ENCODE results near the gene PRPF19.

PRPF19 gene

DNA sequence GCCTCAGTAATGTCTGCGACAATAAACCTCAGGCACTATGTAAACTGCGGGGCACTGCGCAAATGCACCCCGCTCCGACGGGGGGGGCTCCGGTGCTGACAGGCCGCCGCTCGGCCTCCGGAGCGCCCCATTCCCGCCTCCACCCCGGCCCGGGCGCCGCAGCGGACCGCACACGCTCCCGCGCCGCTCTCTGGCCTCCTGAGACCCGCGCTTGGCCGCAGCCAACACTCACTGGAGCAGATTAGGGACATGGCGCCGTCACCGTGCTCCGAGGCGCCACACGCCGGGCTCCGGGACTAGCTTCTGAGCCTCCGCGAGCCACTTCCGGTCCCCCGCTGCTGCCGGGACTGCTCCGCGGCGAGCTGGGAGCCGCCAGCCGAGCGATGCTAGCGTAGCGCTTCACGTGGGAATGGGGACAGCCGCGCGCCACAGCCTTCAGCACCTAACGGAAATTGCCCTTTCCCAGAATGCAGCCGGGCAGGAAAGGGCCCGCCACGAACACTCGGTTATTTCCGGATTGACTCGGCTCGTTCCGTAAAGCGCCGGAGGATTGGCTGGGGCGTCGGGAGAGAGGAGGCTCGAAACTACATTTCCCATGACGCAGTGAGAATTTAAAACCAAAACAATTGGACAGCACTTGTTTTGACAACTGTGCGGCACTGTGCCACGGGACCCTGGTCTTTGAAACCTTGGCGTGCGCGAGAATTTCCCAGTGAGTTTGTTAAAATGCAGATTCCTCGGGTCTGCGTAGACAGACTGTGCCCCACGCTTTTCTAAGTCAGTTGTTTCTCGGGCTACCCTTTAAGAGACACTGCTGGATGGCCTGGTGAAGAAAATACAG lies at the start of gene PRPF19:
TSS of gene PRPF19 (minus strand) at position 454 of the 841 bp plus-strand sequence. CDS start at position 251, 203 bp downstream.
- FAIRE-seq: peak; percentile 93

DNA sequence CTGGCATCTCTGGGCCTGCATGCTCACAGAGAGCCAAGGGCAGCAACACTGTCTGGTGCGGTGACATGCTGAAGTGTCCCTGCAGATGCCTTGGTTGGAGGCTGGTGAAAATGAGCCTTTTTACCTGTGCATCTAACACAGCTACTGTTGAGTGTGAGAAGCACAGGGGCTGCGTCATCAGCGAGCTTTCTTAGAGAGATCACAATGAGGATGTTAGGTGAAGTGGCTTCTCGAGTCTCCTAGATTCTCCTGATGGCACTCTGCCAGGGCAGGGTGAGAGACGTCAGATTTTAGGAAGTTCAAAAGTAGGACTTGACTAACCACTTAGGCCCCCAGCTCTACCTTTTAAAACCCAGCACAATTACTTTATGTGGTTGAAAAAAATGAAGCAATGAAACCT lies 49.2 kb upstream of the PRPF19 start:
- DNase-seq (ENCODE audit: insufficient read length, low spot score) (no peak), FAIRE-seq (no peak)

More for the DNA sequence above, at the start of gene PRPF19:
- DNase-seq (ENCODE audit: insufficient read length, low spot score): peak; percentile 84

DNA sequence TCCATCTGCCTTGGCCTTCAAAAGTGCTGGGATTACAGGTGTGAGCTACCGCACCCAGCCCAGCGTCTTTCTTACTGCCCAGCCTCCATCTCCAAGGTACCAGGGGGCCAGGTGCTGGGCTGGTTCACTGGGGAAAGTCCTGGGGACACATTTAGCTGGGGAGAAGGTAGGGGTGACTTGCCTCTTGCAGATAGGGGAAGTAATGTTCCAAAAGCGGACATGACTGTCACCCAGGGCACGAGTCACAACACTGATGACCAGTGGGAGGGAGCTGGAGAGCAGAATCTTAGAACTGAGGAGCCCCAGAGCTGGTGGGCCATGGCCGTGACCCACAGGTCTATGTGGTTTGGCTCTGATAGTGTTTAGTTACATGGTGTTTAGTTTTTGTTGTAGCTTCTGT lies 48.0 kb upstream of the PRPF19 start:
- FAIRE-seq (no peak), DNase-seq (ENCODE audit: insufficient read length, low spot score) (no peak)

DNA sequence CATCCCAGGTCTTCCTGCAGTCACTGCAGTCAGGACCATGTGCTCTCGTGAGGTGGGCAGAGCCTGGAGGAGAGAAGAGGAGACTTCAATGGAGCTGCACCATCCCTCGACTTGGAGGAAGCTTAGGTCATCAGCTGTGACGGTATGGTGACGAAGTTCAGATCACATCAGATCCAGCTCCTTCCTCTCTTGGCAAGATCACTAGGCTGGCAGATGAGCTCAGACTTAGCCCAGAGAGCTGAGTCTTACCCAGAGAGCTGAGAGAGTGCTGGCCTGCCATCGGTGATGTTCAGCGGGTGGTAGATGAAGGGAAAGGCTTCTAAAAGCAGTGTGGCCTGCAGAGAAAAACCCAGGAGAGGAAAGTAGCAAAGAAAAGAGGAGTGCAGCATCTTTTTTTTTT lies 47.4 kb upstream of the PRPF19 start:
- FAIRE-seq: peak; percentile 35

DNA sequence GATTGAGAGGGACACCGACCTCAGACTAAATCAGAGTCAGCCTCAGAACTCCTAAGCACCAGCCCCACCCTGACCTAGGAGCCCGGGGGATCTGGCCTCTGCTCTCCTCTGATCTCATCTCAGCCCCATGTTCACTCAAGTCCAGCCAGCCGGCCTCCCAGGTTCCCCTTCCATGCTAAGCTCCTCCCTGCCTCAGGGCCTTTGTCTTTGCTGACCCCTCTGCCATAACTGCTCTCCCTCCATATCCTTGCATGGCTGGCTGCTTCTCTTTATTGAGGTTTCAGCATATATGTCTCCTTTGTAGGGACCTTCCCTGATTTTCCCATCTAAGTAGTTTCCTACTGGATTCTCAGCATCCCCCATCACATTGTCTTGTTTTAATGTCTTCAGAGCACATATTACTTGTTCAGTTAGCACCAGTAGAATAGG lies 46.4 kb upstream of the PRPF19 start:
- no peak for FAIRE-seq
- no peak for DNase-seq (ENCODE audit: insufficient read length, low spot score)

More for the DNA sequence above, 47.4 kb upstream of the PRPF19 start:
- no peak for DNase-seq (ENCODE audit: insufficient read length, low spot score)

DNA sequence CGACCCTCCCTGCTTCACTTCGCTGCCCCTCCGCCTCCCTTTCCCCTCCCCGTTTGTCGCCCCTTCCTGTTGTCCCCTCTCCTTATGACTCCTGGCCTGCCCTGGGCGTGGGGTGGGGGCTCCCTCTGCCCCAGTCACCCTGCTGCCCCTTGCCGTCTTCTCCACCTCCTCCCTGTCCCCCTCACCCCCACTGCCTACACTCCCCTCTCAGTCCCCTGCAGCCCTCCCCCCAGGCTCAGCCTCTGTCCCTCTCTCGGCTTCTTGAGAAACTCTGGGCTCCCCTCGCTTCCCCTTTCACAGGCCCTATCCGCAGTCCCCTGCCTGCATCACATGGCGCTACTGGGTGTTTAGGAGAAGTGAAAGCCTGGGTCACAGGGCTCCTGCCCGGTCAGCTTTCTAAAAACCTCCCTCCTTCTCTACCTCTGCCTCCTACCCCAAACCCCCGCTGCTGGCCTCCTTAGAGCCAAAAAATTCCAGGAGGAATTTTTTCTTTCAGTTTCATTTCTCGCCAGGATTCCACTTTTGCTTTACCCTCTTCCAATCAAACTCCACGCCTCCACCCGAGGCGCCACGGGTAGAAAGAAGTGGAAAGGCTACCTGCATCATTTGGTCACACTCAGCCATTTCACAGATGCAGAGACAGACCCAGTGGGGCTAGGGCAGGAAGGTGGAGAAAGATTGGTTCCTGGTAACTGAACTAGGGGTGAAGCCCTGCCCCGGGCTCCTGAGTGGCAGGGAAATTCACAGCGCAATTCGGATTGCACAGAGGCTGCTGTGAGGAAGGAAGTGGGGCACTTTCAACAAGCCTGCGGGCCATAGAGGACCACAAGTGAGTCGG lies 45.7 kb upstream of the PRPF19 start, which contains the start of gene SLC15A3:
TSS of gene SLC15A3 (minus strand) at position 273 of the 838 bp plus-strand sequence. CDS start 625 bp downstream, outside the sequence.
- FAIRE-seq (peak; percentile 100), DNase-seq (ENCODE audit: insufficient read length, low spot score) (peak; percentile 84)

DNA sequence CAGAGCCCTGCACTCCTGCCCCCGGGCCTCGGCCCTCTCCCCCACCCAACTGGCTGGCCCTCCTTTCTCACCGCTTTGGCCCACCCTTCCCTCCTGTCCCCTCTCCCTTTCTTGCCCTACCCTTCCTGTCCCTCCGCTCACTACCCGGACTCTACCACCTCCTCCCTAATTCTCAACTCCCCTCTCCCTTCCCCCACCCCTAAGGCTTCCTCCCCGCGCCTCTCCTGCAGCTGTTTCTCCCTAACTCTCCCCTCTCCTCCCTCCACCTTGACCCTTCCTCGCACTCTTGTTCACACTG lies 45.2 kb upstream of the PRPF19 start:
- DNase-seq (ENCODE audit: insufficient read length, low spot score): no peak
- FAIRE-seq: no peak

DNA sequence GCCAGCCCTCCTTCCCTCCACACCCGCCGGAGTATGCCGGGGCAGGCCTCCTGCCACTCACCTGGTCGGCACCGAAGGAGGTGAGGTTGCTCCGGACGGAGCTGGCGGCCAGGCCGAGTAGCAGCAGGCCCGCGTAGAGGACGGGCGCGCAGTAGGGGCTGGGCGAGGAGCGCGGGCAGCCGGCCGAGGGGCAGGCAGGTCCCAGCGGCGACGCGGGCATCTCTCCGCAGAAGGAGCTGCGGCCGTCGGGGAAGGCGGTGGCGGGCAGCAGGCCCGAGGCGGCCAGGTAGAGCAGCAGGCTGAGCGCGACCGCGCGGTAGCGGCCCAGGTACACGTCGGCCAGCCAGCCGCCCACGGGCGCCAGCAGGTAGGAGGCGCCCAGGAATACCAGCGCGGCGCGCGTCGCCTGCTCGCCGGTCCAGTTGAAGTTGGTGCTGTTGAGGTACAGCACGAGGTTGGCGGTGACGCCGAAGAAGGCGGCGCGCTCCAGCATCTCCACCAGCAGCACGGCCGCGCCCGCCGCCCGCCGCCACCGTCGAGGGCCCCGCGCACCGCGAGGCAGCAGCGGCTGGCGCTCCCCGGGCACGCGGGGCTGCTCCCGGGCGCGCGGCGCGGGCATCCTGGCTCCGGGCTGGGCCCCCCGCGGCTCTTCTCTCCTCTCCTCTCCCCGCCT lies 44.7 kb upstream of the PRPF19 start:
- no peak for FAIRE-seq
- DNase-seq (ENCODE audit: insufficient read length, low spot score): no peak

DNA sequence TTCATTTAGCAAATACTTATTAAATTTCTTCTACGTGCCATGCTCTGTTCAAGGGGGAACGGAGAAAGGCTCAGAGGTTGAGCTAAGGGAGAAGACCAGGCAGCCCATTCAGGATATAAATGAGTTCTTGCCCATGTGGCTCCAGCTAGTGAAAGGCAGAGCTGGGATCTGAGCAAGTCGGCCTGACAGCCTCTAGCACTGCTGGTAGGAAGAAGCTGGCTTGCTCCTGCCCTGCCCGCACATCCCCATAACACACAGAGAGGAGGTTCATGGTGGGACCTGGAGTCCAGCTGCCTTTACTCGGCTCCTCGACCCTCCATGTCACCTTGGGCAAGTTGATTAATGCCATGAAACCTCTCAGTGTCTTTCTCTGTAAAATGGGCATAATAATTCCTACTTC lies 43.6 kb upstream of the PRPF19 start:
- no peak for DNase-seq (ENCODE audit: insufficient read length, low spot score)
- FAIRE-seq: peak; percentile 66

DNA sequence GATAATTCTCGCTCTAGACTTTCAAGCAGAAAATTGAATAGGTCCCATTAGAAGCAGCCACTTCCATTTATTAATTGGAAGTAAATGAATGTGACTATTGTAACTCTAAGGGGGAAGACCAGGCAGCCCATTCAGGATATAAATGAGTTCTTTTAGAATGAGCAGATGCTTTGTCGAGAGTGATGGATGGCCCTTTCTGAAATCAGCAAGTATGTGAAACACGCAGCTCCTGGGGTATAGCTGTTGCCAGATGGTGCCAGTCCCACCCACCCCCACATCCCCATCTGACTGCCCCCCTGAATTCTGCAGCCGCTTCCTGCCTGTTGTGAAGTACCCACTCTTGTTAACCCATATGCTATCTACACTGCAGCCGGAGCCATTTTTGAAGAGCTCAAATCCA lies 41.9 kb upstream of the PRPF19 start:
- FAIRE-seq: no peak
- DNase-seq (ENCODE audit: insufficient read length, low spot score): no peak

DNA sequence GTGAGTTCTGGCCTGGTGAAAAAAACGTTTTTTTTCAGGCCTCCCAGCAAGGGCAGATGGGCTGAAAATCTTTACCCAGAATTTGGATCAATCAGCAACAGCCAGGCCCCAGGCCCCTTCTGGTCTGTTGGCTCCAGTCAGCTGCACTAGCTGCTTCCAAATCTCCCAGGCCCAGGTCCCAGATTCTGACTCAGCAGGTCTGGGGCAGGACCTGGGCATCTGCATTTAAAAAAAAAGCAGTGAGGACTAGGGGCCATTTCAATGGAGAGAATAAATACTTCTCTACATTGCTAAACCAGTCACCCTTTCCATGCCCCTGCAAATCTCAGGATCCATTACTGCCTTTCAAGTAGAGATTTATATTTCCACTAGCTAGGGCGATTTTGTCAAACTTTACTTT lies 41.3 kb upstream of the PRPF19 start:
- no peak for FAIRE-seq
- DNase-seq (ENCODE audit: insufficient read length, low spot score): no peak

DNA sequence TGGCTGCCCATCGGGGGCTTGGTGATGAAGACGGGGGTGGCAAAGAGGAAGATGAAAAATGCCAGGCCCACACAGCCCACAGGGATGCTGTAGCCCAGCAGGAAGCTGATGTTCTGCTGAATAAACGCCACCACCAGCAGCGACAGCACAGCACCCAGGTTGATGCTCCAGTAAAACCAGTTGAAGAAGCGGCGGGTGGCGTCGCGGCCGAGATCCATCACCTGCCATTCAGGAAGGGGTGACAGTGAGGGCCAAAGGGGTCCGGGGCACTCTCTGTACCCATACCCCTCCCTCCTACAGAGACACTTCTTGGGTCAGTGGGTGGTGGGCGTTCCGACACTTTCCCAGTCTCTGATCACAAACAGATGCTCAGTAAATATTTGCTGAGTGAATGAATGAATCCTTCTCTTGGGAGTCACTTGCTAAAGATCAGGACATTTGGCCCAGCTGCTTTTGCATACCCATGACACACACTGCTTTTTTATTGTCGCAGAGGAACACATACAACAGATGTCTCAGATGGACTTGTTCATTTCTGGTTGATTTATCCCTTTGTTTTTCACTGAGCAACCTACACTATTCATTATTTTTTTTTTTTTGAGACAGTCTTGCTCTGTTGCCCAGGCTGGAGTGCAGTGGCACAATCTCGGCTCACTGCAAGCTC lies 40.3 kb upstream of the PRPF19 start:
- DNase-seq (ENCODE audit: insufficient read length, low spot score) (no peak), FAIRE-seq (no peak)

DNA sequence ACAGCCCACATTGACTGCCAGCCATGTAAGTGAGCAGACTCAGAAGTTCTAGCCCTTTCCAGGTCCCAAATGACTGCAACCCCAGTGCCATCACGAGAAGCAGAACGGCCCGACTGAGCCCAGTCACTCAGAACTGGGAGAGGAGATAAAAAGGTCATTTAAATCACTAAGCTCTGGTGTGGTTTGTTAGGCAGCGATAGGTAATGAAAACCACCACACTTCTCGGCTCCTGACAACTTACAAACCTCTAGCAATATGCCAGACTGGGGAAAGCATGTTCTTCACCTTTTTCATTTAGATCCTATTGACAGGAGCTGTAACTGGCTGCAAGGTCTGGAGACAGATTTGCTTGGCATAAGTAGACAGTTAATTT lies 38.9 kb upstream of the PRPF19 start:
- FAIRE-seq (no peak), DNase-seq (ENCODE audit: insufficient read length, low spot score) (no peak)

DNA sequence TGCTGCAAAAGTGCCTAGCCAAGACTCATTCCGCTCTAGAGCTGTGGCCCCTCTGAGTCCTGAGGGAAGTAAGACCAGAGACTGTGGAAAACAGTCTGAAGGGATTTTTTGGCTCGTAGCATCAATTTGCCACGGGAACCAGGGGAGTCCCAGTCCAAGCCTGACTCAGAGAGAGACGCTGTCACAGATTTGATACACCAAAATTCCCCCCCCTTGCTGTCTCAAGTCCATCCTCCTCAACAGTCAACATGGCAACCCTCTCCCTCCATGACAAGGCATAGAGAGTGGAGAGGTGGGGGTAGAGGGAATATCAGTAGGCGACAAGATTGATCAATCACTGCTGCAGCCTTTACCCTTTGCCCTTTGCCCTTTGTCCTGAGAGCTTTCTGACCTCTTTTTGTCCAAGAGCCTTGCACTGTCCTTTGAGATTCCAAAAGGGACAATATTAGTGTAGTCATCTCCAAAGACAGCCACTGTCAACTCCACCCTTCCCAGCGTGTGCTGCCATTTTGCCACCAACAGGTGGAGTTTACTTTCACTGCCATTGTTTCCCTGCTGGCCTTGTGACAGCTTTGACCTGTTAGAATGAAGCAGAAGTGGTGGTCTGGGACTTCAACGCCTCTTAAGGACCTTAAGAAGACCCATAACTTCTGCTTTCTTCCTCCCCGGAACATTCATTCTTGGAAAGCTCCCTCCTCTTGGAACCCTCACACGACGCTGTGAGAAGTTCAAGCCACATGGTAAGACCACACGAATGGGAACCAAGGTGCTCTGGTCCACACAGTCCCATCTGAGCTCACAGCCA lies 38.3 kb upstream of the PRPF19 start:
- FAIRE-seq (no peak), DNase-seq (ENCODE audit: insufficient read length, low spot score) (no peak)

DNA sequence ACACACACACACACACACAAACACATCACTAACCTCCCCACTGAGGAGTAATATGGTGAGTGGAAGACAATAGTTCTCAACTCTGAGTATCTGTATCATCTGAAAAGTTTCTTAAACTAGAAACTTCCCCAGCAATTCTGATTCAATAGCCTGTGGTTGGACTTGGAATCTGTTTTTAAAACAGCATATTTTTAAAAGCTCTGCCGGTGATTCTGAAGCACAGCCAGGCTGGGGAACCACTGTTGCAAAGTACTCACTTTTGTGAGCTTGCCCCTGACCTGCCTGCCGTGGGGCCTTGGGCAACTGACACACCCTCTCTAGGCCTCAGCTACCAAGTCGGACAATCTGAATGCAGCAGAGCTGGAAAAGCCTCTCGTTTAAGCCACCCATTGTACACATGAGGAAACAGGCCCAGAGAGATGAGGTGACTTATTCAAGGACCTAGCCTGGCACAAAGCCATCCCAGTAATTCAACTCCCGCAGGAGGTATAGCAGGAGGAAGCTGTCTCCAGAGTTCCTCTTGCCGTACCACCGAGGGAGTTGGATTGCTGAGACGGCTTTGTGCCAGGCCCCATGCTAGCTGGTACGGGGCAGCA lies 36.7 kb upstream of the PRPF19 start:
- no peak for FAIRE-seq
- no peak for DNase-seq (ENCODE audit: insufficient read length, low spot score)

DNA sequence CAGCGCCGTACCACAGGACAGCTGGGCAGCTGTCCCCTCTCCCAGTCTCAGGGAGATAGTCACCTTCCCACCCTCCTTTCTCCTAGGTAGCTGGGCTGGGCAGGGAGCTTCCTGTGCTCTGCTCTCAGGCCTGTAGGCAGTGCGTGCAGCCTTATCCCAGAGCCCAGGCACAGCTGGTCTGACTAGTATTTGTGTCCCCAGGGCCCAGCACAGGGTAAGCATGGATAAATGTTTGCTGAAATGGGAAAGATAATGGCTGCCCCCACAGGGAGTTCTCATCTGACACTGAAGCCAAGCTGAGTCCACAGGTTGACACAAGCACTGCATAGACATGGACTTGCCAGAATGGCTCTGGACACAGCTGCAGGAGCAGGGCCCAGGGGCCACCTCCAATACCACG lies 35.8 kb upstream of the PRPF19 start:
- FAIRE-seq (no peak), DNase-seq (ENCODE audit: insufficient read length, low spot score) (no peak)

DNA sequence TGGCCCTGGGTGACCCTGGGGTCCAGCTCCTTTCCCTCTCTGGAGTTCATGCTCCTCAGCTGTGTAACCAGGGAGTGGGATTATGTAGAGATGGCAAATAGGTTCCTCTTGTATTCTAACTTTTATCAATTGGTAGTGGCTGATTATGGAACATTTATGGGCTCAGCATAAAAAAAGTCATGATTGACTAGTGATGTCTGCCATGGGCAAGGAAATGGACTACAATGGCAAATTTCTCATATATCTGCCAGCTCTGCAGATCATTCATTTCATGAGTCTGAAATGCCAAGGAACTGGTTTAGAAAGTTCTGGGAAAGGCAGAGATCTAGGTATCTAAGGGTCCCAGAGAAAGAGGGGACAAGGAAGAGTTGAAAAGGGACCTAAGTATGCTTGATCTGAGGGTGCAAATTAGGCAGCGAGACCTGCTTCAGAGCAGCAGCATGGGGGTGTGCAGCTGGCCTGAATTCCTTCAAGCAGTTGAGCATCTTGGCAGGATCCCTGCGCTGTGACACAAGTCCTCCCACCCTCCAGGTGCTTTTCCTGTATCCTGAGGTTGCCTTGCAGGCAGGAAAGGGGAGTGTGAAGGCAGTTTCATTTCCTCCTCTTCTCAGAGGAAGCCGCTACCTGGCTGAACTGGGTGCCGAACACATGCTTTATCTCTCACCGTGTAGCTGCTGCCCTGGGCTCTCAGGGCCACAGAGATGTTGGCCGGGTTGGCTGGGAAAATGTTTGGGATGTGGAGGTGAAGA lies 35.2 kb upstream of the PRPF19 start:
- no peak for DNase-seq (ENCODE audit: insufficient read length, low spot score)
- no peak for FAIRE-seq

DNA sequence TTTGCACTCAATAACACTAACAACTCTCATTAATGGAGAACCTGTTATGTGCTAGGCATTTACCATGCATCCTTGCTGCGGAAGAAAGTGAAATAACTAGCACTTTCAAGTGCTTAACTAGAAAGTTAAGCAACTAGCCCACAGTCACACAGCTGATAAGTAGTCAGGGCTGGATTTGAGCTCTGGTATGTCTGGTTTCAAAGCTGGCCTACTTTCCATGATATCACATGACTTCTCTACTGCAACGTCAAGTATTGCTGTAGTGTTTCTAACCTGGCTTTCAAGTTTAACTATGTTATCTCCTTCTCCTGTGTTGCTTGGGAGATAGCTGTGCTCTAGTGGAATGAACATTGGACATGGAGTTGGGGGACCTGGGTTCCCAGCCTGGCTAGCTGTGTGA lies 33.5 kb upstream of the PRPF19 start:
- no peak for FAIRE-seq
- no peak for DNase-seq (ENCODE audit: insufficient read length, low spot score)

DNA sequence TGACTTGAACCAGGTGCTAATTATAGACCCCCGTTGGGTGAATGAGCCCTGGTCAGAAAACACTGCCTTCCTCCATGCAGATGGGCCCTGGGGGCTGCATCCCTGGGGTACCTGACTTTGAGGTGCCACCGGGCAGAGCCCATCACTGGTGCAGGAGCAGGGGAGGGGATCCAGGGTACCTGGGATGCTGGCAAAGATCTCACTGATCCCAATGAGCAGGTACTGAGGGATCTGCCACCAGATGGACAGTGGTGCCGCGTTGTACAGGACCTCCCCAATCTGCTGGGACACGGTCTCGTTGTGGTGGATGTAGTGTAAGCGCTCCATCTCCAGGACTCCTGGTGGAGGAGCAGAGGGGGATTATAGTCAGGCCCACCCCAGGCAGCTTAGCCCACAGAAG lies 32.9 kb upstream of the PRPF19 start:
- no peak for FAIRE-seq
- DNase-seq (ENCODE audit: insufficient read length, low spot score): no peak
